H1 (cell line): ENCODE data around the gene RIMBP2. TPM values are rescaled to one million over a fixed set of nuclear protein-coding genes. Genes with fewer than 3 reads are reported as not detected.

ENCODE experiments used
- CTCF ChIA-PET: fragments of 300-600 bp; sonication (Branson Sonifier 250); formaldehyde crosslinking; loops from one replicate; lab custom pipeline; 2021; ENCODE audit not compliant: partially characterized antibody; lab: Charles Lee
- POLR2A ChIA-PET: fragments of 300-600 bp; sonication (Branson Sonifier 250); formaldehyde crosslinking; loops from one replicate; lab custom pipeline; 2021; ENCODE audit warnings: inconsistent platforms; ENCODE audit not compliant: partially characterized antibody; lab: Charles Lee
- DNase-seq, 2 experiments: peaks; one replicate each; pipeline versions ENCODE4 v3.0.0 to v3.0.0-alpha.2; 2010 to 2022; ENCODE audit warnings: low spot score in 2 of 2, low read depth in 1 of 2, mixed read lengths in 1 of 2
- FAIRE-seq: peaks from 2 replicates; lab custom pipeline; 2011; peaks lifted over from hg19 to GRCh38; lab: Jason Lieb, UNC
- H2AFZ ChIP-seq: 2 replicates; pipeline ENCODE4 v1.8.1; 2012; ENCODE audit warnings: low read length, inconsistent platforms
- H2AK5ac ChIP-seq: 2 replicates; pipeline ENCODE4 v1.6.1; 2013; ENCODE audit warnings: low read depth, low read length
- H2BK120ac ChIP-seq: replicated peaks from 2 replicates; pipeline ENCODE3; 2013; ENCODE audit warnings: low read depth, low read length, inconsistent platforms
- H2BK12ac ChIP-seq: 2 replicates; pipeline ENCODE4 v1.6.1; 2013; ENCODE audit warnings: low read depth, low read length
- H2BK15ac ChIP-seq: 2 replicates; pipeline ENCODE4 v1.6.1; 2013; ENCODE audit warnings: low read length
- H2BK20ac ChIP-seq: 2 replicates; pipeline ENCODE4 v1.6.1; 2013; ENCODE audit warnings: low read length
- H2BK5ac ChIP-seq: 2 replicates; pipeline ENCODE4 v1.6.1; 2013; ENCODE audit warnings: low read depth, low read length
- H3K14ac ChIP-seq: 2 replicates; pipeline ENCODE4 v1.6.1; 2013; ENCODE audit warnings: inconsistent platforms; ENCODE audit not compliant: insufficient read length
- H3K18ac ChIP-seq: 2 replicates; pipeline ENCODE4 v1.6.1; 2013; ENCODE audit warnings: low read length; ENCODE audit errors: extremely low read depth
- H3K23ac ChIP-seq: 2 replicates; pipeline ENCODE4 v1.6.1; 2013; ENCODE audit warnings: inconsistent platforms; ENCODE audit not compliant: insufficient read length
- H3K23me2 ChIP-seq: 2 replicates; pipeline ENCODE4 v1.6.1; 2013; ENCODE audit warnings: low read depth, low read length
- H3K27ac ChIP-seq: 2 replicates; pipeline ENCODE4 v1.6.1; 2011; ENCODE audit warnings: low read depth, low read length, inconsistent platforms
- H3K27me3 ChIP-seq, 4 experiments: replicated peaks in 1 of 4; 1 replicate in 1 of 4; 2 replicates in 3 of 4; pipeline versions ENCODE4 v1.6.1 to v1.8.1; 2011 to 2013; ENCODE audit warnings: low read length in 3 of 4, mild to moderate bottlenecking in 3 of 4, inconsistent platforms in 2 of 4, mixed read lengths in 2 of 4, moderate library complexity in 1 of 4; ENCODE audit not compliant: control insufficient read depth in 3 of 4, insufficient read depth in 3 of 4; ENCODE audit errors: extremely low read depth in 1 of 4
- H3K36me3 ChIP-seq, 4 experiments: 2 replicates each; pipeline versions ENCODE4 v1.6.1 to v1.8.1; 2011 to 2013; ENCODE audit warnings: mild to moderate bottlenecking in 4 of 4, low read length in 3 of 4, moderate library complexity in 2 of 4, control low read depth in 1 of 4, inconsistent platforms in 1 of 4; ENCODE audit not compliant: insufficient read depth in 4 of 4, control insufficient read depth in 2 of 4
- H3K4ac ChIP-seq: replicated peaks from 2 replicates; pipeline ENCODE3; 2013; ENCODE audit warnings: low read length, low read depth, mixed read lengths, inconsistent platforms; ENCODE audit not compliant: insufficient read length
- H3K4me1 ChIP-seq, 4 experiments: replicated peaks in 1 of 4; 1 replicate in 1 of 4; 2 replicates in 3 of 4; pipeline versions ENCODE4 v1.6.1 to v1.8.1; 2011 to 2013; ENCODE audit warnings: low read length in 3 of 4, inconsistent platforms in 2 of 4, mixed read lengths in 1 of 4; ENCODE audit not compliant: insufficient read depth in 4 of 4, control insufficient read depth in 3 of 4
- H3K4me2 ChIP-seq, 2 experiments: 2 replicates each; pipeline versions ENCODE4 v1.6.1 to v1.8.1; 2011 to 2013; ENCODE audit warnings: low read depth in 2 of 2, low read length in 2 of 2, control low read depth in 1 of 2, inconsistent platforms in 1 of 2, mild to moderate bottlenecking in 1 of 2; ENCODE audit not compliant: insufficient read depth in 1 of 2
- H3K4me3 ChIP-seq, 4 experiments: fragments of 200-600, 300-600 bp in 1 of 4; sonication (generic), shearing (Covaris generic), sonication (Bioruptor Twin) in 1 of 4; 2 replicates each; pipeline versions ENCODE4 v1.5.1 to v1.8.1; 2011 to 2016; ENCODE audit warnings: low read length in 4 of 4, low read depth in 3 of 4, control low read depth in 2 of 4, inconsistent platforms in 2 of 4, mild to moderate bottlenecking in 2 of 4, mixed read lengths in 1 of 4, moderate library complexity in 1 of 4; ENCODE audit not compliant: insufficient read depth in 2 of 4; ENCODE audit errors: extremely low read depth in 1 of 4
- H3K56ac ChIP-seq: replicated peaks from 2 replicates; pipeline ENCODE3; 2013; ENCODE audit warnings: low read depth, mild to moderate bottlenecking, mixed read lengths, low read length, inconsistent platforms; ENCODE audit not compliant: insufficient read length
- H3K79me1 ChIP-seq: 2 replicates; pipeline ENCODE4 v1.6.1; 2013; ENCODE audit warnings: low read depth, low read length, control low read depth
- H3K79me2 ChIP-seq, 2 experiments: 2 replicates each; pipeline versions ENCODE4 v1.6.1 to v1.8.1; 2012 to 2013; ENCODE audit warnings: low read length in 2 of 2, mild to moderate bottlenecking in 2 of 2, inconsistent platforms in 1 of 2; ENCODE audit not compliant: insufficient read depth in 2 of 2, control insufficient read depth in 1 of 2
- H3K9ac ChIP-seq, 4 experiments: replicated peaks in 1 of 4; 1 replicate in 1 of 4; 2 replicates in 3 of 4; pipeline versions ENCODE4 v1.6.1 to v1.8.1; 2011 to 2013; ENCODE audit warnings: low read depth in 3 of 4, low read length in 3 of 4, control low read depth in 2 of 4, mild to moderate bottlenecking in 2 of 4, moderate library complexity in 2 of 4, inconsistent platforms in 1 of 4; ENCODE audit errors: extremely low read depth in 1 of 4
- H3K9me3 ChIP-seq, 2 experiments: 2 replicates each; pipeline versions ENCODE4 v1.6.1 to v1.8.1; 2012 to 2013; ENCODE audit warnings: mild to moderate bottlenecking in 2 of 2, moderate library complexity in 2 of 2, control low read depth in 1 of 2, inconsistent platforms in 1 of 2, low read depth in 1 of 2, low read length in 1 of 2, mixed read lengths in 1 of 2; ENCODE audit not compliant: insufficient read depth in 2 of 2
- H4K20me1 ChIP-seq, 2 experiments: replicated peaks in 1 of 2; 2 replicates each; pipeline versions ENCODE3 to v1.8.1; 2011 to 2013; ENCODE audit warnings: inconsistent platforms in 2 of 2, low read length in 2 of 2, mild to moderate bottlenecking in 1 of 2; ENCODE audit not compliant: insufficient read depth in 2 of 2, control insufficient read depth in 1 of 2
- H4K5ac ChIP-seq: 2 replicates; pipeline ENCODE4 v1.6.1; 2013; ENCODE audit warnings: low read length, low read depth, mixed read lengths, inconsistent platforms; ENCODE audit not compliant: insufficient read length
- H4K8ac ChIP-seq: 2 replicates; pipeline ENCODE4 v1.8.0; 2013; ENCODE audit warnings: mild to moderate bottlenecking, moderate library complexity, low read length, inconsistent platforms; ENCODE audit not compliant: insufficient read depth; ENCODE audit errors: extremely low read depth
- H4K91ac ChIP-seq: replicated peaks from 2 replicates; pipeline ENCODE3; 2013; ENCODE audit warnings: low read length, mixed read lengths, inconsistent platforms; ENCODE audit not compliant: insufficient read length
- ASH2L ChIP-seq: fragments of 200-600, 300-600 bp; sonication (generic); IDR thresholded peaks from one replicate; pipeline ENCODE4 v1.7.1; 2017; ENCODE audit warnings: low read length
- CEBPB ChIP-seq: IDR thresholded peaks from 2 replicates; pipeline ENCODE4 v1.6.1; 2012; ENCODE audit warnings: low read depth, low read length
- CHD1 ChIP-seq: IDR thresholded peaks from 2 replicates; pipeline ENCODE4 v1.6.1; 2012; ENCODE audit warnings: low read depth, low read length, improper control_type of control experiment
- EP300 ChIP-seq, 2 experiments: IDR thresholded peaks; 1 replicate in 1 of 2; 2 replicates in 1 of 2; pipeline ENCODE4 v1.6.1; 2011 to 2012; ENCODE audit warnings: low read depth in 2 of 2, low read length in 2 of 2, mild to moderate bottlenecking in 2 of 2, borderline replicate concordance in 1 of 2, inconsistent platforms in 1 of 2, moderate library complexity in 1 of 2
- GTF2F1 ChIP-seq: IDR thresholded peaks from 2 replicates; pipeline ENCODE4 v1.6.1; 2012; ENCODE audit warnings: low read depth, low read length, improper control_type of control experiment, borderline replicate concordance
- HDAC6 ChIP-seq: IDR thresholded peaks from one replicate; pipeline ENCODE4 v1.7.1; 2012; ENCODE audit warnings: low read depth, mild to moderate bottlenecking, inconsistent platforms, low read length, moderate library complexity
- JUN ChIP-seq: IDR thresholded peaks from 2 replicates; pipeline ENCODE4 v1.6.1; 2011; ENCODE audit warnings: low read depth, mild to moderate bottlenecking, improper control_type of control experiment, low read length
- JUND ChIP-seq: IDR thresholded peaks from 2 replicates; pipeline ENCODE4 v1.6.1; 2011; ENCODE audit warnings: mild to moderate bottlenecking, improper control_type of control experiment, low read length
- RNF2 ChIP-seq: fragments of 200-900, 300-1000 bp; sonication (generic); IDR thresholded peaks from 2 replicates; pipeline ENCODE4 v1.7.1; 2016; ENCODE audit warnings: borderline replicate concordance, low read depth, mild to moderate bottlenecking, antibody characterized with exemption, low read length; ENCODE audit not compliant: poor library complexity, severe bottlenecking; ENCODE audit errors: missing control alignments
- RXRA ChIP-seq: IDR thresholded peaks from 2 replicates; pipeline ENCODE4 v1.6.1; 2011; ENCODE audit warnings: low read depth, mild to moderate bottlenecking, low read length, moderate library complexity; ENCODE audit not compliant: insufficient read depth
- SP2 ChIP-seq: IDR thresholded peaks from 2 replicates; pipeline ENCODE4 v1.6.1; 2012; ENCODE audit warnings: mild to moderate bottlenecking, low read length, inconsistent platforms
- WGBS, 2 experiments: shearing (Covaris generic) in 1 of 2; methylation state at CpG; one replicate each; pipeline versions ENCODE4 v1.1.6 to v1.1.7; 2013 to 2015; ENCODE audit warnings: low lambda C conversion rate in 2 of 2, mixed read lengths in 2 of 2, inconsistent platforms in 1 of 2, low coverage in 1 of 2, missing lambda C conversion rate in 1 of 2; ENCODE audit not compliant: insufficient replicate concordance in 2 of 2, insufficient coverage in 1 of 2, insufficient read length in 1 of 2; ENCODE audit errors: extremely low coverage in 1 of 2, missing lambda C conversion rate in 1 of 2; 5-methylcytosine and 5-hydroxymethylcytosine counted together
- polyA plus RNA-seq, 7 experiments: library from polyadenylated mRNA; depleted of rRNA in 3 of 7; stranded (reverse) in 5 of 7; unstranded in 2 of 7; fragments of >200 nt in 5 of 7; fragments of 200-250 nt in 2 of 7; gene quantifications; 1 replicate in 5 of 7; 2 replicates in 1 of 7; 4 replicates in 1 of 7; pipeline versions ENCODE4 v1.2.1 to v1.2.3, GENCODE V29; 2011 to 2013; ENCODE audit warnings: missing spikeins in 2 of 7, mixed read lengths in 2 of 7
- total RNA-seq: library from RNA; stranded (reverse); fragmentation: NEBNext Ultra II Directional; extraction: Animal tissue kit (Norgen Biotek cat#: 25700); gene quantifications from 2 replicates; pipeline ENCODE4 v1.2.1, GENCODE V29; 2021

RIMBP2 gene
- total and polyA plus RNA-seq, 2 of the 8 experiments (the other 6 are each of a cell fraction or from before 2014, with no cell fraction given) = 0.18 to 0.65 TPM

DNA sequence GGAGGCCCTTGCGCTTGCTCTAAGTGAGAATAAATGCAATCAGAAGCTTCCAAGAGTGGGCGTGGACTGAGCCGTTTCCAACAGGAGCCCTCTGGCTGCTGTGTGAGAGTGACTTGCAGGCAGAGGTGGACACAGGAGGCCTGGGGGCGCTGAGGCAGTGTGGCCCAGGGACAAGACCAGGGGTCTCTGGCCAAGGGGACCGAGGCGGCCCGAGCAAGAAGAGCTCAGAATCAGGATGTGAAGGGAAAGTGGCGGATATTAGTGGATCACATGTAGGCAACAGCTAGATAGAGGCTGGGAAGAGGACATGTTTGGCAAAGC is 8.6 kb downstream of the RIMBP2 start:
- Histone ChIP-seq H2AFZ (no peak overlapping the region), H2AK5ac (no peak overlapping the region), H3K14ac (no peak overlapping the region), H3K18ac (no peak overlapping the region), H3K27ac (no peak overlapping the region), H4K5ac (no peak overlapping the region), H3K4ac (no peak overlapping the region), H3K56ac (no peak overlapping the region), H2BK20ac (no peak overlapping the region), H3K9me3 (no peaks in the 10 kb centered on the region), H3K4me3 (no peak overlapping the region), H2BK120ac (no peak overlapping the region), H4K20me1 (peaks cover 0 to 4% of the 10 kb centered on the region in 2 experiments), H4K8ac (no peak overlapping the region), H3K23ac (no peak overlapping the region), H4K91ac (no peak overlapping the region), H3K9ac (no peak overlapping the region), H2BK12ac (no peak overlapping the region), H3K36me3 (no peaks in the 10 kb centered on the region), H2BK15ac (no peak overlapping the region), H3K23me2 (no peaks in the 10 kb centered on the region), H3K4me2 (no peak overlapping the region), H3K4me1 (peaks cover 0 to 9% (median 3%) of the 10 kb centered on the region in 4 experiments; a peak in 3 of 7 replicates), H3K27me3 (peaks cover 0 to 7% (median 4%) of the 10 kb centered on the region in 4 experiments; a peak in 5 of 7 replicates), H3K79me2 (no peaks in the 10 kb centered on the region), H3K79me1 (no peaks in the 10 kb centered on the region), H2BK5ac (no peak overlapping the region; the same call in 1 of the 2 replicates)
- CTCF ChIA-PET = interaction anchor here (1.1 to 1.2 kb wide), 2 partner anchors 40 to 46 kb away, joined by 4 read pairs; no protein-coding TSS in a partner anchor
- FAIRE-seq = no peak
- DNase-seq = no peak
- 84% methylated on average over 8 of the region's 8 CpGs; no CpG with 5 or more reads in 1 of the 2 experiments for WGBS, 2 experiments
- POLR2A ChIA-PET = no interaction called here
- TF ChIP-seq CHD1 (no peak), EP300 (IDR thresholded peaks at IDR 0.05; ENCODE audit: borderline replicate concordance in 1 of 2, low read depth in 2 of 2, low read length in 2 of 2) (no peak), HDAC6 (no peak), RNF2 (no peak), JUN (no peak), JUND (no peak), SP2 (no peak), ASH2L (no peak), CEBPB (no peak), RXRA (no peak), GTF2F1 (no peak)
